ENCODE results near the gene GCGR.
A peak's percentile ranks its signal among the peaks of the same experiment; 100 is the strongest.

GCGR gene

DNA sequence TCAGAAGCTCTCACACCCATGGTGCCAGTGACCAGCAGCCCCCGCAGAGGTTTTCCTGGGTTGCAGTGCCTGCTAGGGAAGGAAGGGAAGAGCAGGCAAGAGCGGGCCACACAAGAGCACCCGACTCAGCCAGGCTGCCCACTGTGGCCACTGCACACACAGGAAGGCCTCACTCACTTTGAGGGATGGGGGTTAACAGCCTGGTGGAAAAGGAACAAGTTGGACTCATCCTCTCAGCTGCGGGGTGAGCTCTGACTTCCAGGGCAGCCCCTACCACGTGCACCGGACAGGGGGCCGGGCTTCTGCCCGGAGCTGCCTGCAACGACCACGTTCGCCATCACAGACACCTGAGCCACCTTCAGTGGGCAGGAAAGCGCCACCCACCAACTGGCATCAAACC, 48.3 kb downstream of the GCGR start:
- no peak for DNase-seq

DNA sequence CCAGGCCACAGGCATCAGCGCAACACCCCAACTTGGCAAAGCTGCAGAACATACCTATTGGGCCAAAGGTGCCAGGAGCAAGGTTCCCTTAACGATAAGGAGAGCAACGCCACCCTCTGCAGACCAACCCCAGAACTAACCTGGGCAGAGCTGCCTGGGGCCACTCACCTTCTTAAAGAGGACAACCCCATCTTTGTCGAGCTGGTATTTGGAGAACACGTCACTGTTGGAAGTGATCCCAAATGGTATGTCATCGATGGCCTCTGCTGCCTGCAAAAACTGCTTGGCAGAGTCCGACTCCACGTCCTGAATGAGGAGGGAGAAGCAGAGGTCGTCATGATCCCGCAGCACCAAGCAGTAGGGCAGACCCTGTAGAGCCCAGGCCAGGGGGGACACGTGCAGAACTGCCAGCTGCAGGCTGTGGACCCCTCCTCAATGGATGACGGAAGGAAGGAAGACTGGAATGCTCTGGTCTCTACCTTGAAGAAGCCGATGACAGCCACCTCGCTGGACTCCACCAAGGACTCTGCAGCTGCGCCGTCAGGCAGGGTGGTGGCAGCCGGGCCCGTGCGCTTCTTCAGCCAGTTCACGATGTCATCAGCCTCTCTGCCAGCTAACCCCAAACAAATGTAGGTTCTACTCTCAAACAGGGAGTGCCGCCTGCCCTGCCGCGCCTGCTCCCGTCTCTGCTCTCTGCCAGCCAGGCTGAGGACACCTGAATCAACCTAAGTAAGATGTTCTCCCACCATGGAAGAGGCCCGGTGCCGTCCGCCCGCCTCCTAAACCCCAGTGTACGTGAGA, 51.2 kb downstream of the GCGR start:
- DNase-seq = no peak

DNA sequence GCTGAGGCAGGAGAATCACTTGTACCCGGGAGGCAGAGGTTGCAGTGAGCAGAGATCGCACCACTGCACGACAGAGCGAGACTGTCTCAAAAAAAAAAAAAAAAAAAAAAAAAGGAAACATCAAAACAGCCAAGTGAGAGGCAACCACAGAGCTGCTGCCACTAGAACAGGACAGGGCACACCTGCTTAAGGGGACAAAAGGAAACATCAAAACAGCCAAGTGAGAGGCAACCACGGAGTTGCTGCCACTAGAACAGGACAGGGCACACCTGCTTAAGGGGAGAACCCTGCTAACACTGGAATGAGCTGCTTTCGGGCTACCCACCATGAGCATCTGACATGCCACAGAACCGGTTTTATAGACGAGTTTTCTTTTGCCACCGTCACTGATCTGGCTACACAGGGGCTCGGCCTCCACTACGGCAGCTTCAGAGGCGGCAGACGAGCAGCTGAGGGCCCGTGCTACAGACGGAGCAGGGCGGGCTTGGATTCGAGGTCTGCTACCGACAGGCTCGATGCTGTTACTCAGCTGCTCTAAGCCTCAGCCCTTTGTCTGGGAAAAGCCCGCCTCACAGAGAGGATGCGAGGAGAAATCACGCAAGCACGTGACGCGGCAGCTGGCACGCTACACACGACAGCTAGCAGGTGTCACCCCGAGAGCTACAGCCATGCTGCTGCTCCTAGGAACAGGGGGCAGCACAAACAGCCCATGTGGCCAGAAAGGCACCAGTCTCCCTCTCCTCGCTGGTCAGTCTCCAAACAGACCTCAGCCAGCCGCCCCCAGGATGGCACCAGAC, 54.4 kb downstream of the GCGR start:
- DNase-seq = no peak

DNA sequence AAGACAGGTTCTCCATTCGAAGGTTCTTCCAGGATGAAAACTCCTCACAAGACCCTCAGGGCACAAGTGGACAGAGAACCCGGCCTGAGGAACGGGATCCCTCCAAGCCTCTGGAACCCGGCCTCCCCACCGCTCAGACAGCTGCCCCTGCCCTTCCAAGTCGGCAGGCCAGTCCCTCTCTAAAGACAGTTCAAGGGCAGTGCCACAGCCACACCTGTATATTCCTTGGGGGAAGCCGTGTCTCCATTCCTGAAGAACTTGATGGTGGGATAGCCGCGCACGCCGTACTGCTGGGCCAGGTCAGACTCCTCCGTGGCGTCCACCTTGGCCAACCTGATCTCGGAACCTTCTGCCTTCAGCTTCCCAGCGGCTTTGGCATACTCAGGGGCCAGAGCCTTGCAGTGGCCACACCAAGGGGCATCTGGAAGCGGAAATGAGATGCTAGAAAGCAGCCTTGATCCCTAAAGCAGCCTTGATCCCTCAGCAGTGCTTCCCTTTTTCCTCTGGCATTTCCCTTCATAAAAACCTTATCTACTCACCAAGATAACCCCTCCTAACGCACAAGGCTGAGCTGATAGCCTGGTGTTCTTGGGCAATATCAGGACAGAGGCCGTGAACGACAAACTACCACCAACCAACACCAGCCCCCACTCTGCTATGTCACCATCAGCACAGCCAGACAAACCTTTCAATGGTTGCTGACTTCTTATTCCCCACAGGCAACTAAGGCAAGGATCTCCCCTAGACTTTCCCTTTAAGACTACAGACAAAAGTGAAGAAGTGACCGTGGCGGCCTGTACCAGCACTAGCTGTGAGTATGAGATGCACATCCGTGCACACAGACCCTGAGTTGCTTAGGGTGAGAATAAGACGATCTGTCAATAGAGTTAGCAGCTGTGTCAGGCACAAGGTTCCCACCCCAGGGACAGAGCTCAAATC, 55.3 kb downstream of the GCGR start:
- DNase-seq = peak; percentile 20

DNA sequence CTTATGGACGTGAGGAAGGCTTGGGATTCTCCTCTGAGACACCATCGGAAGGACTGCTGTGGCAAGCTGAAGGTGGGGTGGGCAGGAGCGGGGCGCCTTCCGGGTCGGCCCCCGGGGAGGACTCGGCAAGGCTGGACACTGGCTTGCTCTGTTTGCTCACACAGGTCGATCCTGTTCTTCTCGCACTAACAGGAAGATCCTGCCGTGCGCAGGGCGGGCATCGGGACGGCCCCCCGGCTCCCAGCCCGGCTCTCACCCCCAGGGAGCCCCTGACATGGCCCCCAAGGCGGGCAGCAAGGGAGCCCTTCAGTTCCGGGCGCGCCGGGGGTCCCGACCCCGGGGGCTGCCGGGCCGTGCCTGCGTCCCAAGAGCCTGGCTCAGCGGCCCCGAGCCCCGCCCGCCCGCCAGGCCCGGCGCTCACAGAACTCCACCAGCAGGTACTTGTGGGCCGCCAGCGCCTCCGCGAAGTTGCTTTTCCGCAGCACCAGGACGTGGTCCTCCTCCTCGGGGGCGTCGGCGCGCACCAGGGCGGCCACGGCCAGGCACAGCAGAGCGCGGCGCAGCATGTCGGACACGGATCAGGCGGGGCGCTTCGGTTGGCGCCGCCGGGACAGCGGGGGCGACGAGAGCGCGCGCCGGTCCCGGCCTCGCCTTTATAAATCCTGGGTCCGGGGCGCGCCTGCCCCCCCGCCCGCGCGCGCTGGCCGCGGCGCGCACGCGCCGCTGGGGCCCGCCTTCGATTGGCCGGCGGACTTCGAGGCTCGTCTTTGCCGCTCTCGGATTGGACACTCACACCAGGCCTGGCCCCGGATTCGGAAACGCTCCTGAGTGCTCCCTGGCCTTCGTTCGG, 56.2 kb downstream of the GCGR start, which contains the start of gene P4HB:
Gene P4HB, minus strand, starts transcription at position 630 of the 850 bp plus-strand sequence. Its CDS starts 64 bp downstream, at position 566.
- DNase-seq = peak; percentile 9

DNA sequence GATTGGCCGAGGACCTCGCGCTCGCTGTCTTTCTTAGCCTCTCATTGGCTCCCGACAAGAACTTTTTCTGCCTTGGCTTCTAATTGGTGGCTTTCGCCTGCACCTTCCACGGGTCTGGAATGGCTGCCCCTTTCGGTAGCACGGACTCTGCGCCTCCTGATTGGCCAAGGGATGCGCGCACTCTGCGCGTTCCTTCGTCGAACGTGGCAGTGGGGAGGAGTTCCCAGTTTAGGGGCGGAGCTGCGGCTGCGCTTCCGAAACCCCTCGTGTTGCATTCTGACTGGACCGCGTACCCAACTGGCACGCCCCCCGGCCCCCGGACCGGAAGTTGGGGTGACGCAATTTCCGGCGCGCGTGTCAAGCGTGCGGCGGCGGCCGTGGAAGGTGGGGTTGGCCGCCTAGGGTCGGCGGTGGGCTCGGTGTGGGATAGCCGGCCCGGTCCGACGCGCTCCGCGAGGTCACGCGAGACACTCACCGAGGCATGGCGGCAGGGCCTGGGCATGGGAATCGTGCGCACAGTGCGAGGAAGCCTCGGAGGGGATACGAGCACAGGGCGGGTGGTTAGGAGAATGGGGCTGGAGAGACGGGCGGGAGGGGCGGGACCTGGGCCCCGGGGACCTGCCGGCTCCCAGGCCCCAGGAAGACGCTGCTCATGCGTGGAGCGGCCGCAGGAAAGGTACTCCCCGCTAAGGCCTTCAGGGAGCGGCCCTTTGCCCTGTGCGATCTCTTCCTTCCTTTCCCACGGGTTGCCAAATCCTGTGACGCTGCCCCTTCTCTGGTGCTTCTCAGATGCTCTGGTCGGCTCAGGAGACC, 57.0 kb downstream of the GCGR start:
- DNase-seq = peak; percentile 100

DNA sequence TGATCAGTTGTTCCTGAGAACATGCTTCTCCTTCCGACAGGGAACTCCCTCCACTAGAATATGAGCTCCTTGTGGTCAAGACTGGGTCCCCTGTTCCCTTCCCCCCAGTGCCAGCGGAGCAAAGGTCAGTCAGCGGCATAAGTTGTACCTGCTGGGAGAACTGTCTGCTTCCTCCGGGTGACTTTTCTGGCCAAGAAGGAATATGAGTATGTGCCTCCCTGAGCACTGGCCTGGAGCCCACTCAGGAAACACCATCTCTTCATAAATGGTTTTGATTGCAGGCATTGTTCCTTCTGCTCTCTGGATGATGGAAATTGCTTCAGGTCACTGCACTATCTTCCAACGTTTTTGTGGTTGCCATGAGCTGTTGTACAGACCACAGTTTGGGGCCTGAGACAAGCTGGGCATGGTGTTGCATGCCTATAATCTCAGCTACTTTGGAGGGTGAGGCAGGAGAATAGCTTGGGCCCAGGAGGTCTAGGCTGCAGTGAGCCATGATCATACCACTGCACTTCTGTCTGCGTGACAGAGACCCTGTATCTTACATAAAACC, 59.2 kb downstream of the GCGR start:
- DNase-seq = no peak
